ENCODE data around the gene SPHK2. TPM values are rescaled to one million over a fixed set of nuclear protein-coding genes. Genes with fewer than 3 reads are reported as not detected.
"Not testable (repeated sequence)": the region's sequence is repeated elsewhere in the genome, so short reads cannot be mapped to it uniquely, and the experiment has no call there.

Gene SPHK2
- total RNA-seq, 4 donors from 2014 or later: 15.9 to 24.5 (median 17.0) TPM

GRCh38 chr19:48575931-48576622 is 43.2 kb upstream of the SPHK2 start:
- intact Hi-C loops (cut with DNase I): no loop called here

GRCh38 chr19:48577908-48578307 is 41.4 kb upstream of the SPHK2 start:
- H3K27ac ChIP-seq (replicated peaks in 1 of 4); H3K36me3 ChIP-seq; H3K4me1 ChIP-seq; H3K27me3 ChIP-seq; DNase-seq (ENCODE audit: extremely low spot score); H3K4me3 ChIP-seq; intact Hi-C loops (cut with DNase I); H3K9me3 ChIP-seq: not testable (repeated sequence)
- 93% methylated on average over 7 of the region's 7 CpGs for WGBS

More at GRCh38 chr19:48575931-48576622, 43.2 kb upstream of the SPHK2 start:
- no peaks in the 10 kb centered on the region for H3K9me3 ChIP-seq
- H3K36me3 ChIP-seq: no peaks in the 10 kb centered on the region
- no peaks in the 10 kb centered on the region for H3K4me1 ChIP-seq
- no peak for DNase-seq (ENCODE audit: extremely low spot score)
- no peak overlapping the region for H3K4me3 ChIP-seq
- no peak for TF ChIP-seq POLR2AphosphoS5 (IDR thresholded peaks at IDR 0.05)
- TF ChIP-seq, protein P1, sequence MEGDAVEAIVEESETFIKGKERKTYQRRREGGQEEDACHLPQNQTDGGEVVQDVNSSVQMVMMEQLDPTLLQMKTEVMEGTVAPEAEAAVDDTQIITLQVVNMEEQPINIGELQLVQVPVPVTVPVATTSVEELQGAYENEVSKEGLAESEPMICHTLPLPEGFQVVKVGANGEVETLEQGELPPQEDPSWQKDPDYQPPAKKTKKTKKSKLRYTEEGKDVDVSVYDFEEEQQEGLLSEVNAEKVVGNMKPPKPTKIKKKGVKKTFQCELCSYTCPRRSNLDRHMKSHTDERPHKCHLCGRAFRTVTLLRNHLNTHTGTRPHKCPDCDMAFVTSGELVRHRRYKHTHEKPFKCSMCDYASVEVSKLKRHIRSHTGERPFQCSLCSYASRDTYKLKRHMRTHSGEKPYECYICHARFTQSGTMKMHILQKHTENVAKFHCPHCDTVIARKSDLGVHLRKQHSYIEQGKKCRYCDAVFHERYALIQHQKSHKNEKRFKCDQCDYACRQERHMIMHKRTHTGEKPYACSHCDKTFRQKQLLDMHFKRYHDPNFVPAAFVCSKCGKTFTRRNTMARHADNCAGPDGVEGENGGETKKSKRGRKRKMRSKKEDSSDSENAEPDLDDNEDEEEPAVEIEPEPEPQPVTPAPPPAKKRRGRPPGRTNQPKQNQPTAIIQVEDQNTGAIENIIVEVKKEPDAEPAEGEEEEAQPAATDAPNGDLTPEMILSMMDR (IDR thresholded peaks at IDR 0.05): no peak
- TF ChIP-seq POLR2A (IDR thresholded peaks at IDR 0.05; ENCODE audit: low read depth): no peak
- TF ChIP-seq EP300 (IDR thresholded peaks at IDR 0.05): no peak
- no peak overlapping the region for H3K27ac ChIP-seq (replicated peaks in 1 of 4)
- no peaks in the 10 kb centered on the region for H3K27me3 ChIP-seq
- WGBS: 81% methylated on average over 23 of the region's 23 CpGs

DNA sequence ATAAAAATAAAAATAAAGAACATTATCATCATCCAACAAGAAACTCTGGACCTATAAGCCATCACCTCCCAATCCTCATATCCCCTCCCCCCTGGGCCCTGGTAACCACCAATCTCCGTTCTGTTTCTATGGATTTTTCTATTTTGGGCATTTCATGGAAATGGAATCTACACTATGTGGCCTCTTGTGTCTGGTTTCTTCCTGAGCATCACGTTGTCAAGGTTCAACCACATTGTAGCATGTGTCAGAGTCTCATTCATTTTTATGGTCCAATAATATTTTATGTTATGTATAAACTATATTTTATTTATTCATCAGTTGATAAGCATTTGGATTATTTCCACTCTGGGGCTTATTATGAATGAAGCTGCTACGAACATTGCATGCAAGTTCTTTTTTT is 40.4 kb upstream of the SPHK2 start:
- H3K36me3 ChIP-seq: no peaks in the 10 kb centered on the region
- no peak overlapping the region for H3K27ac ChIP-seq (replicated peaks in 1 of 4)
- peaks cover 3 to 4% (median 3%) of the 10 kb centered on the region in 4 donors for H3K4me1 ChIP-seq
- no peaks in the 10 kb centered on the region for H3K9me3 ChIP-seq
- no peaks in the 10 kb centered on the region for H3K27me3 ChIP-seq
- DNase-seq (ENCODE audit: extremely low spot score): no peak
- intact Hi-C loops (cut with DNase I): no loop called here
- no peak overlapping the region for H3K4me3 ChIP-seq
- 28% methylated on average over 3 of the region's 3 CpGs for WGBS
- TF ChIP-seq POLR2AphosphoS5 (IDR thresholded peaks at IDR 0.05): no peak
- no peak for TF ChIP-seq EP300 (IDR thresholded peaks at IDR 0.05)
- no peak for TF ChIP-seq POLR2A (IDR thresholded peaks at IDR 0.05; ENCODE audit: low read depth)
- TF ChIP-seq, protein P1 (IDR thresholded peaks at IDR 0.05): no peak

GRCh38 chr19:48582168-48582567 is 37.1 kb upstream of the SPHK2 start:
- no peaks in the 10 kb centered on the region for H3K9me3 ChIP-seq
- H3K27ac ChIP-seq (replicated peaks in 1 of 4): no peak overlapping the region
- WGBS: 76% methylated on average over 2 of the region's 2 CpGs
- DNase-seq (ENCODE audit: extremely low spot score): no peak
- no peak for TF ChIP-seq EP300 (IDR thresholded peaks at IDR 0.05)
- no peak for TF ChIP-seq POLR2AphosphoS5 (IDR thresholded peaks at IDR 0.05)
- TF ChIP-seq, protein P1 (IDR thresholded peaks at IDR 0.05): no peak
- no peaks in the 10 kb centered on the region for H3K27me3 ChIP-seq
- no peak overlapping the region for H3K4me3 ChIP-seq
- intact Hi-C loops (cut with DNase I): loop anchor here (5.0 kb wide), 1 partner anchor 75 kb away; no protein-coding TSS in a partner anchor
- H3K4me1 ChIP-seq: peaks cover 6 to 8% (median 8%) of the 10 kb centered on the region in 4 donors
- no peaks in the 10 kb centered on the region for H3K36me3 ChIP-seq

- WGBS: 90% methylated on average over 3 of the region's 3 CpGs
- H3K27ac ChIP-seq (replicated peaks in 1 of 4): no peak overlapping the region
- no peak for TF ChIP-seq EP300 (IDR thresholded peaks at IDR 0.05)
- TF ChIP-seq POLR2AphosphoS5 (IDR thresholded peaks at IDR 0.05): no peak
- TF ChIP-seq POLR2A (IDR thresholded peaks at IDR 0.05; ENCODE audit: low read depth): no peak
- TF ChIP-seq, protein P1 (IDR thresholded peaks at IDR 0.05): no peak
- intact Hi-C loops (cut with DNase I): no loop called here
- DNase-seq (ENCODE audit: extremely low spot score): no peak
- peaks cover 6 to 19% (median 19%) of the 10 kb centered on the region in 4 donors for H3K4me1 ChIP-seq
- no peak overlapping the region for H3K4me3 ChIP-seq
- no peaks in the 10 kb centered on the region for H3K36me3 ChIP-seq
- no peaks in the 10 kb centered on the region for H3K27me3 ChIP-seq
- H3K9me3 ChIP-seq: no peaks in the 10 kb centered on the region
Measured at GRCh38 chr19:48587387-48587786, 31.9 kb upstream of the SPHK2 start.

Measured in esophagus muscularis mucosa (tissue), 4 donors.